NCI-H146 treated with DMSO at 0.1 percent for 48 hours (cell line): ENCODE results near the gene MAN2C1.

Experiments
- DNase-seq: peaks from one replicate; lab custom pipeline; 2025; ENCODE audit not compliant: unreplicated experiment; lab: John Stamatoyannopoulos, UW

The MAN2C1 gene

DNA sequence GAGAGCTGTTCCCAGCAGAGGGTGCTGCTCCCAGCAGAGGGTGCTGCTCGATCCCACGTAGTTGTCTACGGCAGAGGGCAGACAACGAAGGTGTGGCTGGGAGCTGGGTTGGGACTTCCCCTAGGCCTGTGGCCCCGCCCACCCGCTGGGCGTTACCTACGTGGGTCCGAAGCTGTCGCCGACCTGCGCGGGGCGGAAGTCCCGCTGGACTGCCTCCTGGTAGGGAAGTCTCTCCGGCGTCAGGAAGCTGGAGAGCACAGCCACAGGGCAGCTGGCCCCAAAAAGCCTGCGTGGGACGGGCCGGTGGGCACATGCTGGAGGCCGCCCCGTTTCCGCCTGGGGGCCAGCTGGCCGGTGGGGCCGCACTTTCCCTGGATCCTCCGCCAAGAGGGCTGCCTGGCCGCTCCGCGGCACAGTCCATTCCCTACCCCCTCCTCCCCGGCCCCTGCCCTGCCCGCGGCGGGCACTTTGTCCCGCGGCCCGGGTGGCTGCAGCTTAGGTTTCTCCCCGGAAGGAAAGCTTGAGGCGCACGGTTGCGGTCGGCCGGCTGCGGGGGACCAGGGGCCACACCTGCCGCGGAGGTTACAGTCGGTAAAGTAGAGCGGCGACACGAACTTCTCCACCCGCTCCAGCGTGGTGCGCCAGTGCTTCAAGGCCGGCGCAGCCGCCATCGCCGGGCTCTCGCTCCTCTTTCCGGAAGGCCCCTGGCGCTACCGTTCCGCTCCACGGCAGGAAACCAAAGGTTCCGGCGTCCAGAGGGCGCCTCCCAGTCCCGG lies at the start of gene MAN2C1:
Gene MAN2C1 (minus strand): TSS at position 695 of the 776 bp plus-strand sequence. CDS start 24 bp downstream, at position 671.
- DNase-seq: peak; percentile 86

DNA sequence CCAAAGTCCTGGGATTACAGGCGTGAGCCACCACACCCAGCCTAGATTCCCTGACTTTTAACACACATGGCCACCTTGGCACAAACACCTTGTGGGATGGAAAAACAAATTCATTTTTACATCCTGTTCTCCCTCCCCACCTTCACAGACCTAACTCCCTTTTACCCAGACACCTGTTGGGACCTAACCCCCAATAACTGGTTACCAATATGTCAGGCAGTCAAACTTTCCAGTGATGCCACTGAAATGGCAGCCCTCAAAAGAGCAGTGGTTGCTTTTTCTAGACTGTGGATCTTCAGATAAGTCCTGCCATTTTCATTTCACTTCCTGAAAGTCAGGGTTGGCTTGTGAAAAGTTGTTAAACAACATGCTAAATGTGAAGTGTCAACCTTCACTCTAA lies 48.2 kb upstream of the MAN2C1 start:
- no peak for DNase-seq

DNA sequence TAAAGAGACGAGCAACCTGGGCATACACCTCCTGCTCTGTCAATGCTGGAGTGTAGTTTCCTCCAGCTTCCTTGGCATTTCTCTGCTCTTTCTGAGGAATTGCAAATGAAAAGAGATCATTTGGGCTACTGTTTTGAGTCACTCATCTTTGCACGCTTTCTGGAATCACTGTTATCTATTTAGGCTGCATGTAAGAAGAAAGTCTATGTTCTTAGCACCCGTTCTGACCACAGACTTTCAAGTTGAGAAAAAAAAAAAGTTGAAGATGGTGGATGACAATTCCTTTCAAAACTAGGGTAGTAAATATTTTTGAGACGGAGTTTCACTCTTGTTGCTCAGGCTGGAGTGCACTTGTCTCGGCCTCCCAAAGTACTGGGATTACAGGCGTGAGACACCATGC lies 41.8 kb upstream of the MAN2C1 start:
- DNase-seq: no peak

DNA sequence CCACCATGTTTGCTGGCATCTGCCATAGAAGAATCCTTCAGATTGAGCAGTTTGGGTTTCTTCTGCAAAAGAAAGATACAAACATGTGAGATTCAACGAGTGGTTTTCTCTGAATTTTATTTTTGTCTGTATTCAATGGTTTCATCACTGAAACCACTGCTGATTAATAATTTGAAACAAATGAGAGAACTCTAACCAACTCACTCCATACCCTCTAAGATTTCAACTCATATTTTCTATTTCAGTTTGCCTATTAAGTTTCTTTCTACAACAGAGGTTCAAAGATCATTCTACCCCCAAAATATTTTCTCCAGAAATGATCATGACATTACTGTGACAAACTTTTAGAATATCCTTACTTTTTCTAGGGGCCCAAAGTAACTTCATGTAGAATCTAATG lies 38.7 kb upstream of the MAN2C1 start:
- no peak for DNase-seq

DNA sequence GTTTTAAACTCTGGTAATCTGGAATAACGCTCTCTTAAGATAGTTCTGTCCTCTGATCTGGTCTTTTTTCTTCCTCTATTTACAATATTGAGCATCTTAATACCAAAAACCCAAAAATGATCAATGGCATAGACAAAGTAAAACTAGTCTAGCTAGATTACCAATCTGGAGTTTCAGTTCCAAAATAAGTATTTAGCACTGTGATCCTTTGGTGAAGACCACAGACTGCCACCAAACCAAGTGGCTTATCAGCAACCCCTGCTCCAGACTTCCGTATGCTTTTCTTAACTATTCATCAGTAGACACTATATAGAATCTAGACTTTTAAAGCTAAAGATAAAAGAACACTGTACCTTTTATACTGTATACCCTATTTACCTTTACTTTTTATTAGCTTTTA lies 35.5 kb upstream of the MAN2C1 start:
- DNase-seq: no peak

DNA sequence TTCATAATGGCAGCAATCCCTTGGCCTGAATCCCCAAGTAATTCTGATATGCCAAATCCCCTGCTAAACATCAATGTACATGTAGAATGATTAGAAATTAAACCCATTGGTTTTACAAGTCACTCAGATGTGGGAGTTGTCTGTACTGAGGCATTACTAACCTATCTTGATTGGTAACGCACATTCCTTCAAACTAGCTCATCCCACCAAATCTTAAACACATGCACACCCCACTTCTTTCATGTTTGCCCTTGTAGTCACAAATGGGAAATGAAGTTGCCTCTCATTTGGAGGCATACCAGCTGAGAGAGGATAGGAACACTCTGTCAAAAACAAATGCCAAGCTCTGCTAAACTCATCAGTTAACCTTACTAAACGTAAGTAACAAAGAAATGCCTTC lies 29.1 kb upstream of the MAN2C1 start:
- no peak for DNase-seq

DNA sequence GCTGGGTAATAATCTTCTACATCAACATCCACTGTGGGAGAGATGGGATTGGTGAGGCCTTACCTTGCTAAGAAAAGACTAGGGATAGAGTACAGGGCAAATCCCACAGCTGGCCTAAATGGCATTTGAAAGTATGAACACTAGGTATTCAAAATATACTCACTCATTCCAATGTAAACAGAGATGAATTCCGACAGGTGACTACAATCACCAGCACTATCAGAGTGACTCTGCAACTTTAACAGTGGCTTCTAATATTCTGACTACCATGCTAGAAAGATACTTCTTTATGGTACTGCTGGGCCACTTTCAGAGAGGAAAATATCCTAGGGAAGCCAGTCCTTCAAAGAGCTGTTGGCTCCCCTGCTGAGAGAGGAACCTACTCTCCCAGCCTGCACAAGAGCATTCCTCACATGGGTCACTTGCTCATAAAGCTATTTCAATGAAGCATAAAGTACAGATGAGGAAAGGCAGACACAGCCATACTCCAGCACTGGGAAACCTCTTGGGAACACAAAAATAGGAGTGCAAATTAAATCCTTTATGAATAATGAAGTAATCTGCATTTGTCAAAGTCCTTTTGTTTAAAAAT lies 21.5 kb upstream of the MAN2C1 start:
- DNase-seq: no peak

DNA sequence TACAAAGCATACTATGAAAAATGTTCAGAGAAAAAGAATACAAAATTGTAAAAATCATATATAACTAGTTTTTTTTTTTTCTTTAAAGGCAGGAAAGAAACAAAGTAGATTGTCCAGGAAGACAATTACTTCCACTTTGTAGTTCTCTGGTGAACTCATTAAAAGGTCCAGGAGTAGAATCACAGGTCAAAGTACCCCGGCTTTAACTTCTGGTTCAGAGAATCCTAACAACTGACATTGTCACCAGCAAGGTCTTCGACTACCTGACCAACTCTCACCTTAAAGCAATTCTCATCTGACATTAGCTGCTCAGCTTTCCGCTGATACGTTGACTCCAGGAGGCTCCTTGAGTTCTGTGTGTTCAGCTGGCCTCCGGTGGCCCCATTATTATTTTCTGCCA lies 15.6 kb upstream of the MAN2C1 start:
- peak; percentile 62 for DNase-seq

DNA sequence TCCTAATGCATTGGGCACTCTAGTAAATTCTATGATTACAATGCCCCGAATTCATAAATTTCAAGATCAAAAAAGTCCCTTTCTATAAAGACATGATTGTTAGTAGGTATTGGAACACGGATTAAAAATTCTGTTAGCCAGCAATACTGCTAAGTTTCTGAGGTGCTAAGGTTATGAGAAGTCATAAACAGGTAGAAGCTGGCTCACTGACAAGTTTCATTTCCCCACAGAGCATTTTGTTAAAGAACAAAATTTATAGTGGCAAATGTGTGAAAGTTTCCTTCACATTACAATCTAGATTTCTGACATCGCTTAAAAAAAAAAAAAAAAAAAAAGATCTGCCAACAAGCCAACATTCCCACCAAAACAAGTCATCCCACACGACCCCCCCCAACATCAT lies 12.4 kb upstream of the MAN2C1 start:
- DNase-seq: no peak

DNA sequence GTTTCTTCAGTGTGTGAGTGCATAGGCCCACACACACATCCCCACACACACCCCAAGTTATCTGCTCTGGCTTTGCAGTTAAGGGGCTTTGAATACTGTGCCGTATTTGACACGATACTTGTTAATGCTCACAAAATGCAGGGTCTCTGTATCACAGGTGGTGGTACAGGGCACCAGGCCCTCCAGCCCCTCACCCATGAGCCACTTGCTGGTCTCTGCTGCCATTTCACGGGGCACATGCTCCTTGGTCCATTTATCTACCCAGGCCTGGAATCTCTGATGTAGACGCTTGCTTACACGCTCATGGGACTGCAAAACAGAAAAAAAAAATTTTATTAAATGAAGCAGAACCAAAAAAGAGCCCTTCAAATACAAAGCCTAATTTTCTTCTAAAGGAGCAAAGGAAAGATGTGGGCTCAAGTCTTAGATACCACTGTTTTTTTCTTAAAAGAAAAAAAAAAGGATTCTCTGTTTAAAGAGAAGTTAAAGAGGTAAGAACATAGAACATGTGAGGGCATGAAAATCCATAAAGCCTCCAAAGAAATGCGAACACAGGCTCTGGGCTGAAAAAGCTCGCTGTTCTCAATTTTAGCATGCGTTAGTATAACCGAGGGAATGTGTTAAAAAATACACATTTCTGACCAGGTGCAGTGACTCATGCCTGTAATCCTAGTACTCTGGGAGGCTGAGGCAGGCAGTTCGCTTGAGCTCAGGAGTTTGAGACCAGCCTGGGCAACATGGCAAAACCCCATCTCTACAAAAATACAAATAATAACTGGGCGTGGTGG lies 3.7 kb upstream of the MAN2C1 start:
- DNase-seq: no peak

DNA sequence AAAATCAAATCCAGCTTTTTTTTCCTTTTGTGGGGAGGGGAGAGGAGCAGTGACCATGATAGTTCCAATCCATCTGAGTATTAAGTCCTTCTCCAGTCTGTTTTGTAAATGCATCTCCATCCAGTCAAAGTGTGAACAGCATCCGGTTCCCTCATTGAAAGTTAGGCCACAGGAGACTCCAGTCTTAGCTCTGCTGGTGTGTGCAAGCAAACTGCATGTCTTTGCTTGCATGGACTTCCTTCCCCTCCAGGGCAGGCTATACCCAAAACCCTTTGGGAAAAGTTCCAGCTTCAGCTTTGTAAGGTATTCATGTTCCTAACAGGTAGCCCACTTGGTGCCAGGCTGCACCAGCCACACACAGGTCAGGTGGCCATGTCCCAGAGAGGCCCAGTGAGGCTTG lies 3.1 kb upstream of the MAN2C1 start:
- no peak for DNase-seq

DNA sequence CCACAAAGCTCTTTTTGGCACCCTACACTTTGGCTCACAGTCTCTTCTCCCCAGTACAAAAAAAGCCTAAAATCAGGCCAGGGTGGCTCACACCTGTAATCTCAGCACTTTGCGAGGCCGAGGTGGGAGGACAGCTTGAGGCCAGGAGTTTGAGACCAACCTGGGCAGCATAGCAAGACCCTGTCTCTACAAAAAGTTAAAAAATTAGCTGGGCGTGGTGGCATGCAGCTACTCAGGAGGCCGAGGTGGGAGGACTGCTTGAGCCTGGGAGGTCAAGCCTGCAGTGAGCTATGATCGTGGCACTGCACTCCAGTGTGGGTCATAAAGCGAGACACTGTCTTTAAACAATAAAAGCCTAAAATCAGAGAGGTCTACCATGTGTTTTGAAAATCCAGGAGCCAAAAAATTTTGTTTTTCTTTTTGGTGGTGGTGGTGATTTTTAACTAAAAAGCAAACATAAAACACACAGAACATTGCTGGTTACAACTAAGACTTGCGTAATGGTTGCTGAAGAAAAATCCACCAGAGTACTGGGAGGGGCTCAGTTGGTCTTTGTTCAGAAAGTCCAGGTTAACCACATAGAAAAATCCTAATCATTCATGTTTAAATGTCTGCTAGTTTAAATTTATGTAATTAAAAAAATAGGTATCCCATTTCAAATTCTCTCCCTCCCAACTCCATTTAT lies 1.6 kb upstream of the MAN2C1 start:
- DNase-seq: no peak

DNA sequence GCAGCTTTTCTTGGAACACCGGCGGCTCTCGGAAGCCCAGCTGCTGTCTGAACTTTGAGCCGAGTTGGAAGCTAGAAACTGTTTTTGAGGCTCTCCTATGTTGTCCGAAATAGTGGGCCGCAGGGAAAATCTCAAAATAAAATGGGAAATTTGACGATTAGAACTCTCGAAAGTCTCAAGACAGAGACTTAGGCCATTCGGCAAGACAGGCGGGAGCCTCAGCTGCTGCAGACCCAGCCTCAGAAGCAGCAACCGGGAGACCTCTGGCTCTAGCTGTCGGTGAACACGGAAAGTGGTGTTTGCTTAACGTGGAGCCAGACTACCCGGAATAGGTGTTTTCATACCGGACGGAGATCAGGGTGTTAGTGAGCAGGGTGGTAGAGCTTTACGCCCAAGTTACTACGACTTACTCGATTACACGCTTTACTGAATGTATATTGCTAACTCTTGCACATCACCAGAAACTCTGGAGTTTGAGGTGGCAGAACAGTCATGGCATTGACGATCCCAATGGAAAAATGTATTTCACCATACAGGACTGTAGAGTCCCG lies 357 bp upstream of the MAN2C1 start:
- no peak for DNase-seq

DNA sequence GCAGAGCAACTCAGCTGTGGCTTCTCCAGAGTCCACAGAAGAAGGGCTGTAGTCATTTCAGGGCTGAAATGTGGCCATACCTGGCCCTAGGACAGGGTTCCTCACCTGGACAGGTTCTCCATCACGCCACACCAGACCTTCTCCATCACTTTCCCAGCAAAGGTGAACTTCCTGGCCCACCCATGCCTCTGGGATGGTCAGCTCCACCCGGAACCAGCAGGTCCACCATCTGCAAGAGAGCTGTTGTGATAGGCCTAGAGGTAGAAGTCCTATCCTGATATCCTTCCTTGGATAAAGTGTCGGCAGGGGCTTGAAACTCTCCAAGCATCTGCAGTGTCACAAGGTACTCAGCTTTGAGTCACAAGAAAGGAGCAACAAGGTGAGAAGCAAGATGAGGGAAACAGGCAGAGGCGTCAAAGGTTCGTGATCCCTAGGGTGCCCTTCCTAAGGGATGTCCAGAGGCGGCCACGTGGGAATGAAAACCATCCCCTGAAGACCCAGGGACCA lies 948 bp downstream of the MAN2C1 start:
- DNase-seq: no peak

DNA sequence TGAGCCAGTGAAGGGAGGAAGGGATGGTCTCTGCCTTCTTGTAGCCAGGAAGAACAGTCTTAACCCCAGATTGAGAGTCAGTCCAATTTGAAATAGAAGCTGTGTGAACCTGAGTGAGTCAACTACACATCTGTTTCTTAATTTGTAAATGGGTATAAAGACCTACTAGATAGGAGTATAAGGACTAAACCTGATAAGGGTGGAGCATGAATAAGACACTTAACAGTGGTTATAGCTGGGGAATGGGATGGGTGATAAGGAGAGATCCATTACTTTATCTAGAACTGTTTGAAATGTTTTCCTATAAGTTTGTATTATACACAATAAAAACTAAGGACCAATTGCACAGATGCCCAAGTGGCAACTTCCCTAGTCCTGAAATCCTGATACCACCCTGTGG lies 1.4 kb downstream of the MAN2C1 start:
- DNase-seq: no peak

DNA sequence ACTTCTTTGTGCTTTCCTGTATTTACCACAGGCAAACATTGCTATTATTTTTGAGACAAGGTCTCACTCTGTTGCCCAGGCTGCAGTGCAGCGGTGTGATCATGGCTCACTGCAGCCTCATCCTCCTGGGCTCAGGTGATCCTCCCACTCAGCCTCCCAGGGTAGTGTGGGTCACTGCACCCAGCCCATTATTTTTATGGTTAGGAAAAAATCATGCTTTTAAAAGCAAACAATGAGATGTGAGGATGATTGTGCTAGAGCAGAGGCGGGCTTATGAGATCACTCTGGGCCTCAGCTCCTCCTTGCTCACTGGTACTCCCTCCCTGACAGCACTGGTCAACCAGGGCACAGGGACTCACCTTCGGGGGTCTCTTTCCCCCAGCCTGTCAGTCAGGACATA lies 2.2 kb downstream of the MAN2C1 start:
- no peak for DNase-seq

DNA sequence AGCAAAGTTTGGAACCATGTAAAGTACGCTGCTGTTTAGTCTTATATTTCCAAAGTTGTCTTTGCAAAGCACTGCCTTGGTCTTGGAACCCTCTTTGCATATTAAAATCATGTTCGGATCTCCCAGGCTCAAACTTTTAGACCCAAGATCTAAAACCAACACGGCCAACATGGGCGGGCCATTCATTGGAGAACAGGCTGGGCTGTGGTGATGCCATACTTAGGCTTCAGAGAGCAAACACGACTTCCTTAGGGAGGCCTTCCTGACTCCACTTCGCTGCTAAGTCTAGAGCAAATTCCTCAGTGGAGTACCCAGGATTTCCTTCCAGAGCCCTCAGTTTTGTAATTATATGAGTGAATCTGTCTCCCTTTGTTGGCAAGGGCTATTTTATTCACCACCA lies 3.5 kb downstream of the MAN2C1 start:
- DNase-seq: no peak

DNA sequence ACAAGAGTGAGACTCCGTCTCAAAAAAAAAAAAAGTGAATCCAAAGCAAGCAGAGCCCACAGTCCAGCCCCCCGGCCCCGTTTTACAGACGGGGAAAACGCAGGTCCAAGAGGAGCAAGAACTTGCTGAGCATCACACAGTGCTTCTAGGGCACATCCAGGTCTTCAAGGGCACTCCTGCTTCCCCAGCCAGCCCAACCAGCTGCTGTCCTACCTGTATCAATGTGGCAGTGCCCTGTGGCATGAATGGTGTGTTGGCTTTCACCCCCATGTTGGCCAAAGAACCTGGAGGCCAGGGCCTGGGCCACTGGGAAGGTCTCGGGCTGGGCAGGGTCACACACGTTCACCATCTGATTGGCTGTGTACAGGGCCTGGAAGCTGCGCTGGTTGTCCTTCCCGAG lies 4.6 kb downstream of the MAN2C1 start:
- DNase-seq: no peak

DNA sequence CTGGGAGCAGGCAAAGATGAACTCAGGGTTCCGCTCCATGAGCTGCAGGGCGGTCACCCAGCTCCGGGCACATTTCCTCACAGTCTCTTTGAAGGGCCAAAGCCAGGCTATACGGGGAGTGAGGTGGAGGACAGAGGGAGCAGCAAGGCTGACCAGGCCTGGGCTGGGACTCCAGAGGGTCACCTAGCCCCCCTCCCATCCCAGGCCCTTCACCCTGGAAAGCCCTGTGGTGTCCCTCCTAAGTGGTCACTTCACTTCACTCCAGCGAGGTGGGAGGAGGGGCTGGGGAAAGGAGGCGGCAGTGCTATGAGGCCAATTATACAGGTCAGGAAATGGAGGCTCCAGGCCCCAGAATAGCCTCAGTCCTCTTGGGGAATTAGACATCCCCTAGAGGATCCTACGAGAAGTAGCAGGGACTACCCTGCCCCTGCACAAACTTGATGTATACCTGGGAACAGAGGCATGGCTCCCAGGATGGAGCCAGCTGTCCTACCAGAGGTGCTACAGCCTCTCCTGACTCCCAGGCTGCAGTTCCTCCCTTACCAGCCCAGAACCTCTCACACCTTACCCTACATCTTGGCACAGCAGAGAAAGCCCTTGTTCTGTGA lies 5.7 kb downstream of the MAN2C1 start:
- no peak for DNase-seq

DNA sequence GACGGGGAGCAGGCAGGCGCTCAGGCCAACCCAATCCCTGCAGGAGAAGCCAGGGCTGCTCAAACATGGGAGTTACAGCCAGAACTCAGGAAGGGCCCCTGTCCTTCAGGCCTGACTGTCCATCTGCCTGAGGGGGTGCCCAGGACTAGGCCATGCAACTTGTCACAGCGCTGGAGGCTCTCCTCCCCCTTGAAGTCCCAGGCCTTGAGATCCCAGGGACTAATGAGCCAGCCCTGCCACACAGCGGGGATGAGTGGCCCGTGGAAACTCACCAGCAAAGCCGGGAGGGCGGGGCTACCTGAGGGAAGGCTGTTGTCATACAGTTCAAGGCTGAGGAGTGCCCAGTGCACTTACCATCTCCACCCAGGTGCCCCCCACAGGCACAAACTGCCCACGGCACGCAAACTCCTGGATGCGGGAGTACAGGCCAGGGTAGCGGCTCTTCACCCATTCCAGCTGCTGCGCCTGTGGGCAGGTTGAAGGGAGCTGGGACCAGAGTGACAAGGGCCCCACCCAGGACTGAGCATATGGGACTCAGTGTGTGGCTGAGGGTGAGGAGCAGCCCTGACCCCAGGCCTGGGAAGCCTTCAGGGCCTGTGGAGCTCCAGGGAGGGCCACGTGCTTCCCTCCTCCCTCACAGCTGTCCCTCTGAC lies 6.3 kb downstream of the MAN2C1 start:
- DNase-seq: no peak
